GM12878 (cell line): ENCODE data around the gene PHACTR1. TPM values are rescaled to one million over a fixed set of nuclear protein-coding genes. Genes with fewer than 3 reads are reported as not detected.

Source experiments
- ATF2 ChIP-seq: IDR thresholded peaks from 2 replicates; pipeline ENCODE4 v1.6.1; 2012; ENCODE audit warnings: low read length, inconsistent platforms
- ATF7 ChIP-seq: fragments of 450-650 bp; IDR thresholded peaks from 2 replicates; pipeline ENCODE4 v1.6.1; 2016; ENCODE audit warnings: low read depth, mild to moderate bottlenecking
- BCLAF1 ChIP-seq: fragments of 450-650 bp; IDR thresholded peaks from 2 replicates; pipeline ENCODE4 v1.6.1; 2017; ENCODE audit warnings: antibody characterized with exemption, mild to moderate bottlenecking, moderate library complexity
- BMI1 ChIP-seq: fragments of 450-650 bp; IDR thresholded peaks from 2 replicates; pipeline ENCODE4 v1.6.1; 2016; ENCODE audit warnings: mild to moderate bottlenecking, moderate library complexity, borderline replicate concordance
- E2F8 ChIP-seq: fragments of 450-650 bp; IDR thresholded peaks from 2 replicates; pipeline ENCODE4 v1.6.1; 2018; ENCODE audit warnings: mild to moderate bottlenecking, low read depth, moderate library complexity; ENCODE audit not compliant: partially characterized antibody
- IRF3 ChIP-seq: fragments of 450-650 bp; IDR thresholded peaks from 2 replicates; pipeline ENCODE4 v1.6.1; 2014; ENCODE audit warnings: mild to moderate bottlenecking
- IRF4 ChIP-seq: IDR thresholded peaks from 2 replicates; pipeline ENCODE4 v1.6.1; 2011; ENCODE audit warnings: low read depth, low read length
- MAX ChIP-seq: IDR thresholded peaks from 2 replicates; pipeline ENCODE4 v1.6.1; 2012; ENCODE audit warnings: low read depth, low read length, improper control_type of control experiment
- MTA2 ChIP-seq: fragments of 450-650 bp; IDR thresholded peaks from 2 replicates; pipeline ENCODE4 v1.6.1; 2016; ENCODE audit warnings: low read depth, mild to moderate bottlenecking, moderate library complexity
- MTA3 ChIP-seq: IDR thresholded peaks from 2 replicates; pipeline ENCODE4 v1.6.1; 2012; ENCODE audit warnings: low read length, inconsistent platforms, borderline replicate concordance
- NFIC ChIP-seq: IDR thresholded peaks from 2 replicates; pipeline ENCODE4 v1.6.1; 2012; ENCODE audit warnings: low read depth, mild to moderate bottlenecking, inconsistent platforms, low read length, moderate library complexity
- POU2F2 ChIP-seq: IDR thresholded peaks from 3 replicates; pipeline ENCODE4 v1.6.1; 2011; ENCODE audit warnings: low read depth, mild to moderate bottlenecking, low read length, borderline replicate concordance
- SPI1 ChIP-seq: IDR thresholded peaks from 2 replicates; pipeline ENCODE4 v1.6.1; 2011; ENCODE audit warnings: low read depth, mild to moderate bottlenecking, low read length, moderate library complexity, borderline replicate concordance; ENCODE audit not compliant: insufficient read depth
- SUZ12 ChIP-seq: fragments of 200-600 bp; sonication (generic); IDR thresholded peaks from one replicate; pipeline ENCODE4 v1.6.1; 2018; ENCODE audit warnings: antibody characterized with exemption, mild to moderate bottlenecking; ENCODE audit not compliant: unreplicated experiment
- TCF12 ChIP-seq: IDR thresholded peaks from 2 replicates; pipeline ENCODE4 v1.6.1; 2011; ENCODE audit warnings: low read depth, mild to moderate bottlenecking, low read length
- USF1 ChIP-seq: IDR thresholded peaks from 2 replicates; pipeline ENCODE4 v1.6.1; 2011; ENCODE audit warnings: borderline replicate concordance, low read depth, mild to moderate bottlenecking, moderate library complexity, mixed read lengths, low read length; ENCODE audit not compliant: insufficient read depth; ENCODE audit errors: extremely low read length
- polyA plus RNA-seq, 11 experiments: library from polyadenylated mRNA; depleted of rRNA in 4 of 11; unstranded in 6 of 11; stranded (reverse) in 5 of 11; fragments of >200 nt; fragmentation: Nextera tagmentation in 4 of 11; fragmentation: Illumina TruSeq in 1 of 11; extraction: Ambion mirVana in 4 of 11; extraction: Trizol in 1 of 11; gene quantifications; 1 replicate in 1 of 11; 2 replicates in 10 of 11; pipeline versions ENCODE4 v1.2.1 to v1.2.3, GENCODE V29; 2011 to 2016; ENCODE audit warnings: inconsistent platforms in 2 of 11, missing spikeins in 2 of 11, low read depth in 1 of 11
- total RNA-seq, 4 experiments: library from RNA; depleted of rRNA in 3 of 4; stranded (reverse); fragments of >200 nt in 3 of 4; fragmentation: Illumina TruSeq in 1 of 4; extraction: Trizol in 1 of 4; gene quantifications; 2 replicates each; pipeline versions ENCODE4 v1.2.1 to v1.2.3, GENCODE V29; 2013 to 2021

The PHACTR1 gene
- total and polyA plus RNA-seq, 10 of the 15 experiments (the other 5 are each of a cell fraction or from before 2014, with no cell fraction given) = 34.2 to 94.6 (median 62.3) TPM

GRCh38 chr6:12923644-12924235 lies 207.2 kb downstream of the PHACTR1 start (continued):
- TF ChIP-seq BCLAF1 (no peak), USF1 (no peak), SUZ12 (no peak), ATF2 (no peak), MTA3 (no peak), IRF4 (peak; percentile 17; the same call in 1 of the 2 replicates), MAX (no peak), POU2F2 (no peak), BMI1 (no peak), IRF3 (no peak), SPI1 (peak; percentile 90), NFIC (no peak), MTA2 (peak; percentile 53; the same call in 1 of the 2 replicates), E2F8 (no peak), TCF12 (no peak), ATF7 (no peak)
